Lung (tissue), 12 donors: ENCODE results near the gene RIOX2. TPM values are rescaled to one million over a fixed set of nuclear protein-coding genes. Genes with fewer than 3 reads are reported as not detected.
A peak's percentile ranks its signal among the peaks of the same experiment; 100 is the strongest.

ENCODE experiments used
- ATAC-seq: fragments of 200-7000 bp; cut with Tn5 transposase; one replicate; pipeline ENCODE4 v1.9.1; 2020; ENCODE audit warnings: moderate number of reproducible peaks; ENCODE audit not compliant: insufficient read depth, low FRiP score
- DNase-seq, 3 donors: peaks; one replicate each; pipeline ENCODE4 v3.0.0-alpha.2; 2013 to 2017
- H3K27ac ChIP-seq, 2 donors: one replicate each; pipeline ENCODE4 v1.5.1; 2013; ENCODE audit warnings: mild to moderate bottlenecking in 2 of 2, moderate library complexity in 2 of 2, control low read depth in 1 of 2, inconsistent platforms in 1 of 2, low read depth in 1 of 2, low read length in 1 of 2
- H3K27me3 ChIP-seq, 3 donors: one replicate each; pipeline ENCODE4 v1.5.1; 2013; ENCODE audit warnings: low read length in 2 of 3; ENCODE audit not compliant: control insufficient read depth in 3 of 3, insufficient read depth in 3 of 3
- H3K36me3 ChIP-seq, 4 donors: one replicate each; pipeline ENCODE4 v1.5.1; 2013; ENCODE audit warnings: low read length in 4 of 4, mild to moderate bottlenecking in 1 of 4, moderate library complexity in 1 of 4; ENCODE audit not compliant: control insufficient read depth in 4 of 4, insufficient read depth in 4 of 4
- H3K4me1 ChIP-seq, 5 donors: one replicate each; pipeline ENCODE4 v1.5.1; 2013; ENCODE audit warnings: low read length in 5 of 5, mild to moderate bottlenecking in 2 of 5, moderate library complexity in 1 of 5; ENCODE audit not compliant: control insufficient read depth in 5 of 5, insufficient read depth in 5 of 5
- H3K4me3 ChIP-seq: one replicate; pipeline ENCODE4 v1.5.1; 2013; ENCODE audit warnings: mild to moderate bottlenecking, control low read depth, moderate library complexity
- H3K9ac ChIP-seq, 2 donors: one replicate each; pipeline ENCODE4 v1.5.1; 2013; ENCODE audit warnings: low read length in 2 of 2, control low read depth in 1 of 2; ENCODE audit not compliant: insufficient read depth in 1 of 2
- H3K9me3 ChIP-seq, 4 donors: one replicate each; pipeline ENCODE4 v1.5.1; 2013; ENCODE audit warnings: low read length in 3 of 4, mild to moderate bottlenecking in 1 of 4, moderate library complexity in 1 of 4; ENCODE audit not compliant: control insufficient read depth in 4 of 4, insufficient read depth in 3 of 4
- WGBS, 2 donors: extraction: QIAGEN DNeasy Blood & Tissue Kit; methylation state at CpG; one replicate each; pipeline ENCODE4 v1.1.7; 2013; 5-methylcytosine and 5-hydroxymethylcytosine counted together
- polyA plus RNA-seq, 2 donors: library from polyadenylated mRNA; stranded (reverse); fragments of 200-250 nt; gene quantifications; one replicate each; pipeline ENCODE4 v1.2.1, GENCODE V29; 2013
- total RNA-seq, 2 donors: library from RNA; depleted of rRNA in 1 of 2; stranded (reverse); fragments of >200 nt in 1 of 2; gene quantifications; one replicate each; pipeline ENCODE4 v1.2.1, GENCODE V29; 2014 to 2021
- TF ChIP-seq, protein P1 (sequence below): IDR thresholded peaks from 2 replicates; pipeline ENCODE4 v1.5.1; 2012; ENCODE audit warnings: mild to moderate bottlenecking; ENCODE audit errors: control extremely low read depth, extremely low read depth
- donor health status: control.
- donor health status: control.
- donor health status: Bipolar disorder and iron deficiency.
- donor health status: healthy.
- donor health status: DM: yes; HTN: yes; CAD: no.

RIOX2 gene
- total and polyA plus RNA-seq, 4 donors, result 16.3 to 41.3 (median 22.2) TPM

DNA sequence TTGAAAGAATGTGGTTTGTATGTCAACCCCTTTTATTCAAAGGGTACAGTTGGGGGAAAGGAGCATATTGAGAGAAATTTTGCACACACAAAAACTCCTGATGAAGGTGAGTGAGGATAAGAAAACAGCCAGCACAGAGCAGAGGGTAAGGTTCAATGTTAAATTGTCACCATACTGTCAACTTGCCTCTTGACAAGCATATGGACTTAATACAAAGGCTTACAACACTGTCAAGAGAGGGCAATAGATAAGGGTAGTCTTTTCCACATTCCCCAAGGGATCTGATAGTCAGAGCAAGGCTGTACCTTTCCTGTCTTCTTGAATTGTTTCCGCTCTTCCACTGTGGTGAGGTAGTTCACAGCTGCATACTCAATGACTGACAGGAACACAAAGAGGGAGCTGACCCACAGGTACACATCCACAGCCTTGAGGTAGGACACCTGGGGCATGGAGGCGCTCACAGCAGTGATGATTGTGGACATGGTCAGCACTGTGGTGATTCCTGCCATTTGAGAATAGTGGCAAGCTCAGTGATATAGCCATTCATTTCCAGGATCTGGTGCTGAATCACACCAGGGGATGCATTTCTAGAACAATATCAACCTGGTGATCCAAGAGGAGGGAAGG, 20.4 kb upstream of the RIOX2 start:
- H3K9ac ChIP-seq, result no peak overlapping the region
- TF ChIP-seq, protein P1, sequence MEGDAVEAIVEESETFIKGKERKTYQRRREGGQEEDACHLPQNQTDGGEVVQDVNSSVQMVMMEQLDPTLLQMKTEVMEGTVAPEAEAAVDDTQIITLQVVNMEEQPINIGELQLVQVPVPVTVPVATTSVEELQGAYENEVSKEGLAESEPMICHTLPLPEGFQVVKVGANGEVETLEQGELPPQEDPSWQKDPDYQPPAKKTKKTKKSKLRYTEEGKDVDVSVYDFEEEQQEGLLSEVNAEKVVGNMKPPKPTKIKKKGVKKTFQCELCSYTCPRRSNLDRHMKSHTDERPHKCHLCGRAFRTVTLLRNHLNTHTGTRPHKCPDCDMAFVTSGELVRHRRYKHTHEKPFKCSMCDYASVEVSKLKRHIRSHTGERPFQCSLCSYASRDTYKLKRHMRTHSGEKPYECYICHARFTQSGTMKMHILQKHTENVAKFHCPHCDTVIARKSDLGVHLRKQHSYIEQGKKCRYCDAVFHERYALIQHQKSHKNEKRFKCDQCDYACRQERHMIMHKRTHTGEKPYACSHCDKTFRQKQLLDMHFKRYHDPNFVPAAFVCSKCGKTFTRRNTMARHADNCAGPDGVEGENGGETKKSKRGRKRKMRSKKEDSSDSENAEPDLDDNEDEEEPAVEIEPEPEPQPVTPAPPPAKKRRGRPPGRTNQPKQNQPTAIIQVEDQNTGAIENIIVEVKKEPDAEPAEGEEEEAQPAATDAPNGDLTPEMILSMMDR, result no peak
- H3K4me1 ChIP-seq, result peaks cover 0 to 15% (median 0%) of the 10 kb centered on the region in 5 donors
- H3K36me3 ChIP-seq, result no peaks in the 10 kb centered on the region
- H3K9me3 ChIP-seq, result no peaks in the 10 kb centered on the region
- no peaks in the 10 kb centered on the region for H3K27me3 ChIP-seq
- no peak for DNase-seq
- no peak overlapping the region for H3K4me3 ChIP-seq
- no peak for ATAC-seq
- 94 to 98% methylated on average over 2 of the region's 2 CpGs for WGBS, 2 donors
- H3K27ac ChIP-seq, result no peak overlapping the region

DNA sequence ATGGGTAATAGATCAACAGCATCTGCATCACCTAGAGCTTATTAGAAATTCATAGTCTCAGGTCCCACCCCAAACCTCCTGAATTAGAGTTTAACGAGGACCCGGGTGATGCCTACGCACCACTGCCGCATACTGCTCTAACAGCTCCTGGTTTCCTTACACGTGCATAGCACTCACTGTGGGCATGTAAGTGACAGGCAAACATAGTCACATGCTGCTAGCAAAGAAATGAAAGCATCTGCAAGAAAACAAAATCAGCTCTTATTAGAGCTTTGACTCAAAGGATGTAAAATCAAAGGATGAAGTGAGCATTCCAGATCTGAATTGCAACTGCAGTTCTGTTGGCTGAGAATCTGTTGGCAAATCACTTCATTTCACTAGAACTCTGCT, 19.1 kb upstream of the RIOX2 start:
- no peak overlapping the region for H3K9ac ChIP-seq
- no peaks in the 10 kb centered on the region for H3K9me3 ChIP-seq
- DNase-seq (peak in 1 of 3 donors; percentile 12), ATAC-seq (no peak)
- TF ChIP-seq, protein P1, result no peak
- 44 to 74% methylated on average over 5 of the region's 5 CpGs for WGBS, 2 donors
- no peaks in the 10 kb centered on the region for H3K27me3 ChIP-seq
- H3K27ac ChIP-seq, result no peak overlapping the region
- no peak overlapping the region for H3K4me3 ChIP-seq
- H3K4me1 ChIP-seq, result peaks cover 0 to 15% (median 0%) of the 10 kb centered on the region in 5 donors
- no peaks in the 10 kb centered on the region for H3K36me3 ChIP-seq

DNA sequence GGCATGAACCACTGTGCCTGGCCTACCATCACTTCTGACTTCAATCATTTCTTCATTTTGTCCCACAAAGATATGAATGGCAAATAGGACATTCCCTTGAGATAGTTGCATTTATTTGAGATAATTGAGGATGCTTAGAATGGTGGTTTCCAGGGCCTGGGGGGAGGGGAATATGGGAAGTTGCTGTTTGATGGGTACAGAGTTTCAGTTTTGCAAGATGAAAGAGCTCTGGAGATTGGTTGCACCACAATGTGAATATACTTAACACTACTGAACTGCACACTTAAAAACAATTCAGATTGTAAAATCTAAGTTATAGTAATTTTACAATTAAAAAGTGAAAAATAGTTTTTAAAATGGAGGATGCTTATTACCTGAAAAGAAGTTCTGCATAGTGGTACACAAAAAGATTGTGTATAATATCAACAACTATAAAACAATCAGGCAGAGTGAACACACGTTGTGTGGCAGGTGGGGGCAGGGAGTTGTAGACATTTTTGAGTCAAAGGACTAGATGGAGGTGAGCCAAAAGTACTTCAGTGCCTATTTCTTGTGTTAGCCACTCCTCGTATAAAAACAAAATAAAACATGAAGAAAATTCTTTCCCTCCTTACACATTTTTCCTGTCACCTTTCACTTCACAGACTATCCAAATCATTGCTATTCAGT, 18.5 kb upstream of the RIOX2 start:
- no peak for ATAC-seq
- no peak overlapping the region for H3K9ac ChIP-seq
- no peak for DNase-seq
- no peaks in the 10 kb centered on the region for H3K27me3 ChIP-seq
- TF ChIP-seq, protein P1, result no peak
- peaks cover 0 to 15% (median 0%) of the 10 kb centered on the region in 5 donors for H3K4me1 ChIP-seq
- no peaks in the 10 kb centered on the region for H3K9me3 ChIP-seq
- H3K36me3 ChIP-seq, result no peaks in the 10 kb centered on the region
- WGBS, 2 donors, result 30 to 67% methylated on average over 2 of the region's 2 CpGs
- no peak overlapping the region for H3K4me3 ChIP-seq
- no peak overlapping the region for H3K27ac ChIP-seq
